Stimulated activated CD4-positive, alpha-beta T cell treated with anti-CD3 and anti-CD28 coated beads, Interleukin-1b, Interleukin-23, amount 100 ng/mL, for 4 hours (primary cell): ENCODE results near the gene SRC.

Experiments used
- DNase-seq, 2 donors: peaks; one replicate each; pipeline ENCODE4 v3.0.0-alpha.2; 2020; ENCODE audit warnings: low read depth in 2 of 2

SRC gene

GRCh38 chr20:37453288-37453687, 107.3 kb downstream of the SRC start:
- no peak for DNase-seq

- DNase-seq = no peak
Observed at GRCh38 chr20:37453836-37454235, 107.9 kb downstream of the SRC start.

- no peak for DNase-seq
Observed at GRCh38 chr20:37454636-37455385, 108.9 kb downstream of the SRC start.
